ENCODE measurements around the gene TBCE.
"Not testable (repeated sequence)": the region's sequence is repeated elsewhere in the genome, so short reads cannot be mapped to it uniquely, and the experiment has no call there.

TBCE gene

DNA sequence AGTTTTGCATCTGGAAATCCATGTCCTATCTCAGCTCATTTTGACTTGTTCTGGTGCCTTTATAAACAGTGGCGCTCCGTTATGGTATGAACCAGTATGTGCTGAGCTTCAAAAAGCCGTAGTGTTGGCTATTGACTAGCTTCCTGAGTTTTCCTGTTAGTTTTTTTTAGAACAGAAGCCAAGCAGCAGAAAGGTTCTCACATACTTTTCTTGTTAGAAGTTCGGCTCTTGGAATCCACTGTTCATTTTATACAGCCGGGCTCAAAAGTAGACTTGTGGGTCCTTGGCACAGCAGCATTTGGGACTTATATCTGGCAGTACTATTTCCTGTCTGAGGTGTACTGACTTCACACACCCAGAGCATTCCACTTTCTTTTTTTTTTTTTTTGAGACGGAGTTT is 63.8 kb downstream of the TBCE start:
- Histone ChIP-seq H3K9ac (ENCODE audit: low read depth, low read length) (no peak overlapping the region), H3K4me2 (ENCODE audit: low read length) (no peak overlapping the region), H3K27me3 (ENCODE audit: control insufficient read depth, insufficient read depth, low read length) (no peaks in the 10 kb centered on the region), H3K4me1 (ENCODE audit: control insufficient read depth, insufficient read depth, low read length) (peaks cover 3% of the 10 kb centered on the region), H3K36me3 (ENCODE audit: insufficient read depth, low read length) (peaks cover 15% of the 10 kb centered on the region), H3K4me3 (ENCODE audit: low read length) (no peak overlapping the region), H3K9me3 (replicated peaks; ENCODE audit: low read length) (no peaks in the 10 kb centered on the region)

DNA sequence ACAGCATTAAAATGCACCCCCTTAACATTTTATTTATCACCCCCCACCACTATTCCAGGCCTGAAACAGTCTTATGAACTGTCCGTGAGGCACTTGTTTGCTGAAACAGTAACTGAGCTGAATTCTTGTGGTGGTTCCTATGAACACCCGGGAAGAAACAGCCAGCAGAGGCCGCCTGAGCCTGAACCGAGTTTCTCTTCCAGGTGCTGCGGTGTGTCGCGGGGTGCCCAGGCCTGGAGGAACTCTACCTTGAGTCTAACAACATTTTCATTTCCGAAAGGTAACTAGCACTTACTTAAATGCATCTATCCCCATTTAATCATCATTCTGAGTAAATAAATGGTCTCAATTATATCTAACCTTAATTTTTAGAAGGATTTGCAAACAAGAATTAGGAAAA is 66.8 kb downstream of the TBCE start:
- H3K4me3 ChIP-seq (ENCODE audit: low read length) = no peak overlapping the region
- peaks cover 3% of the 10 kb centered on the region for H3K4me1 ChIP-seq (ENCODE audit: control insufficient read depth, insufficient read depth, low read length)
- H3K27me3 ChIP-seq (ENCODE audit: control insufficient read depth, insufficient read depth, low read length) = no peaks in the 10 kb centered on the region
- peaks cover 29% of the 10 kb centered on the region for H3K36me3 ChIP-seq (ENCODE audit: insufficient read depth, low read length)
- H3K4me2 ChIP-seq (ENCODE audit: low read length) = no peak overlapping the region
- H3K9me3 ChIP-seq (replicated peaks; ENCODE audit: low read length) = no peaks in the 10 kb centered on the region
- H3K9ac ChIP-seq (ENCODE audit: low read depth, low read length) = no peak overlapping the region

DNA sequence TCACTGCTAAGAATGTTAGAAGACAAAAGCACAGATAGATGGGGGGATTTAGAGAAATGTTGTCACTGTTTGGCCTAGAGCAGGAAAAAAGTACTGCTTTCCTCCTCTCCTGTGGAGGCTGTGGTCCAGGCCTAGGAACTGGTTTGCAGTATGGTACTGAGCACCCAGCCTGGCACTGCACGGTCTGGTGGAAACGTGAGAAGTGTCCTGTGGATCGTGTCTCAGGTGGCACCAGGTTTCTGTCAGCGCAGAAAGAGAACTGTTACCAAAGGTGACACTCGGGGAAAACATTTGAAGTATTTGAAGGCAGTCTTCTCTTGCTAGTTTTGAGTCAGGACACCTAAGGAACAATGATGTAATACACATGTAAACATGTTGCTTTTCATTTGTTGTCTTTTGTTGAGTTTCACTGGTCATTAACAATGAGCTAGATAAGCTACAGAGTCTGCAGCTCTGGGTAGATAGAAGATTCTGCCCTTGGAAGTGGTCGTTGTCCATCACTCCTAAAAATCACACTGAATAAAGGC is 74.0 kb downstream of the TBCE start:
- peaks cover 57% of the 10 kb centered on the region for H3K36me3 ChIP-seq (ENCODE audit: insufficient read depth, low read length)

DNA sequence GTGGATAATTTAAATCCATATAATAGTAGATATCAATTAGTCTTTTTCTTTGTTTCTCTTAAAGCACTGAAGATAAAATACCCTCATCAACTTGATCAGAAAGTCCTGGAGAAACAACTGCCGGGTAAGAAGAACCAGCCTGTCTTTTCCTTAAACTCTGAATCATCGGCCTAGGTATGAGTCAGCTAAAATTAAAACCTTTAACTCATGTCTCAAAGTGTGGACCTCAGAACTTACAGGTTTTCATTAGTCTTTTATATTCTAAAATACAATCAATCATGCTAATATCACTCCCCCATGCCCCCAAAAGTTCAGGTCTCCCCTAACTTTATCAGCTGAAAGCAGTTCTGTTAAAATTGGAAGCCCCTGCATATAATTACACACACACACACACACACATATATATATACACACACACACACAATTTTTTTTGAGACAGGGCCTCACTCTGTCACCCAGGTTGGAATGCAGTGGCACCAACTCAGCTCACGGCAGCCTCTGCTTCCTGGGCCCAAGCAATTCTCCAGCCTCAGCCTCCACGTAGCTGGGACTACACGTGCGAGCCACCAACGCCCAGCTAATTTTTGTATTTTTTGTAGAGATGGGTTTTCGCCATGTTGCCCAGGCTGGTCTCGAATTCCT is 75.7 kb downstream of the TBCE start:
- peak overlapping the region; percentile 1 for H3K4me2 ChIP-seq (ENCODE audit: low read length)
- no peak overlapping the region for H3K4me3 ChIP-seq (ENCODE audit: low read length)
- no peaks in the 10 kb centered on the region for H3K9me3 ChIP-seq (replicated peaks; ENCODE audit: low read length)
- H3K9ac ChIP-seq (ENCODE audit: low read depth, low read length) = peak overlapping the region; percentile 9
- H3K4me1 ChIP-seq (ENCODE audit: control insufficient read depth, insufficient read depth, low read length) = peaks cover 12% of the 10 kb centered on the region
- peaks cover 62% of the 10 kb centered on the region for H3K36me3 ChIP-seq (ENCODE audit: insufficient read depth, low read length)
- H3K27me3 ChIP-seq (ENCODE audit: control insufficient read depth, insufficient read depth, low read length) = no peaks in the 10 kb centered on the region

More for the DNA sequence above, 74.0 kb downstream of the TBCE start:
- Histone ChIP-seq H3K9me3 (replicated peaks; ENCODE audit: low read length) (no peaks in the 10 kb centered on the region), H3K4me3 (ENCODE audit: low read length) (no peak overlapping the region), H3K27me3 (ENCODE audit: control insufficient read depth, insufficient read depth, low read length) (no peaks in the 10 kb centered on the region), H3K9ac (ENCODE audit: low read depth, low read length) (no peak overlapping the region), H3K4me1 (ENCODE audit: control insufficient read depth, insufficient read depth, low read length) (peaks cover 12% of the 10 kb centered on the region), H3K4me2 (ENCODE audit: low read length) (no peak overlapping the region)

DNA sequence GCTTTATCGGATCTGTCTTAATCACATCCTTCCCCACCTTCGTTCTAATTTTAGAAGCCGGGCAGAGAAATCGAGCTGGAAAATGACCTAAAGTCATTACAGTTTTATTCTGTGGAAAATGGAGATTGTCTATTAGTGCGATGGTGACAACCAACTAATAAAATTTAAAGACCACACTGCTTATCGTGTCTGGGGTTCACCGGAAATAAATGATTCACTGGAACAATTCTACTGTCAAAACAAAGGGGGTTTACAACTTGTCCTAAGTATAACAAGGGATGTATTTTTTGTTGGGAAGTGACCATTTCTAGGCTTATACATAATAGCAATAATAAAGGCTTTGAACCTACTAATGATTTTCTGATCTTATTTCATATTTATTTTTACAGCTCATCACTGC is 81.4 kb downstream of the TBCE start:
- Histone ChIP-seq H3K4me2 (ENCODE audit: low read length) (no peak overlapping the region), H3K9me3 (replicated peaks; ENCODE audit: low read length) (no peaks in the 10 kb centered on the region), H3K4me3 (ENCODE audit: low read length) (no peak overlapping the region), H3K4me1 (ENCODE audit: control insufficient read depth, insufficient read depth, low read length) (no peaks in the 10 kb centered on the region), H3K9ac (ENCODE audit: low read depth, low read length) (no peak overlapping the region), H3K27me3 (ENCODE audit: control insufficient read depth, insufficient read depth, low read length) (no peaks in the 10 kb centered on the region), H3K36me3 (ENCODE audit: insufficient read depth, low read length) (peaks cover 82% of the 10 kb centered on the region)

DNA sequence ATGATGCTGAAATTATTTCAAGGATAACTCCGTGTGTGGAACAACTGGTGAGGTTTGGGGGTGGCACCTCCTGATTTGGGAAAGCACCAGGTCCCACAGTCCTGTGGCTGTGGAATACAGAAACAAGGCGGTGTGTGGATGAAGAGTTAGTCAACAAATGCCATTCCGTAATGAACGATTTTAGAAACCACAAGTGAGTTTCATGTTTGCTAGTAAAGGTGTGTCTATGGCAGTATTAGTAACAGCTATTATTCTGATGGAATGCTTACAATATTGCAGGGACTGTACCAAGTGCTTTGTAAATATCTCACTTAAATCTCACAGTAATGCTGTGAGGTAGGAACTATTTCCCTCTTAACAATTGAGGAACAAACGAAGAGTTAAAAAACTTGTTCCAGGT is 83.2 kb downstream of the TBCE start:
- Histone ChIP-seq H3K4me2 (ENCODE audit: low read length) (no peak overlapping the region), H3K4me1 (ENCODE audit: control insufficient read depth, insufficient read depth, low read length) (no peaks in the 10 kb centered on the region), H3K36me3 (ENCODE audit: insufficient read depth, low read length) (peaks cover 71% of the 10 kb centered on the region), H3K9me3 (replicated peaks; ENCODE audit: low read length) (no peaks in the 10 kb centered on the region), H3K4me3 (ENCODE audit: low read length) (no peak overlapping the region), H3K9ac (ENCODE audit: low read depth, low read length) (no peak overlapping the region), H3K27me3 (ENCODE audit: control insufficient read depth, insufficient read depth, low read length) (no peaks in the 10 kb centered on the region)

DNA sequence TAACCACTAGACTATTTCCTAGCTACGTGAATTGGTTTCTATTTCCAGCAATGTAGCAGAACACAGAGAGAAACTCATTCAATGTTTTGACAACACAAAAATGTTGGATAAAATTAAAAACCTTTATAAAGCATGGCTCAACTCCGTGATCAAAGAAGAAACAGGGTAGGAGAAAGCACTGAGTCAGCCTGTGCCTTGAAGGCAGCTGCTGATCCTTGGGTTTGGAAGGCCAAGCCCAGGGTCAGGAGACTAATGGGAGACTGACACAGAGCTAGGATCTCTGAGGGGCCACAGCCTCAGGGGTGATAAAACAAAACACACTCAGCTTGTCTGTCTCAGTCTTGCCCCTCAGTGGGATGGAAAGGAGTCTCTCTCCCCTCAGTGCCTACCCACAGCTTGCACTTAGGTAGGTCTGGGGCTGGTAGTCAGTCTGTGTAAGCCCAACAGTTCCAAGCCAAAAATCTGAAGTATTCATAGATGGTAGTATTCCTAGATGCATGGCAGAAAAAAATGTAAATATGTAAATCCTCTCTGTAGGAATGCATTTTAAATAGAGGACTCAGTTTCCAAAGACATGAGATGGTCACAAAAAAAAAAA is 83.8 kb downstream of the TBCE start:
- no peak overlapping the region for H3K9ac ChIP-seq (ENCODE audit: low read depth, low read length)
- no peak overlapping the region for H3K4me2 ChIP-seq (ENCODE audit: low read length)
- H3K9me3 ChIP-seq (replicated peaks; ENCODE audit: low read length) = no peaks in the 10 kb centered on the region
- no peaks in the 10 kb centered on the region for H3K27me3 ChIP-seq (ENCODE audit: control insufficient read depth, insufficient read depth, low read length)
- H3K36me3 ChIP-seq (ENCODE audit: insufficient read depth, low read length) = peaks cover 68% of the 10 kb centered on the region
- H3K4me1 ChIP-seq (ENCODE audit: control insufficient read depth, insufficient read depth, low read length) = no peaks in the 10 kb centered on the region
- H3K4me3 ChIP-seq (ENCODE audit: low read length) = no peak overlapping the region

DNA sequence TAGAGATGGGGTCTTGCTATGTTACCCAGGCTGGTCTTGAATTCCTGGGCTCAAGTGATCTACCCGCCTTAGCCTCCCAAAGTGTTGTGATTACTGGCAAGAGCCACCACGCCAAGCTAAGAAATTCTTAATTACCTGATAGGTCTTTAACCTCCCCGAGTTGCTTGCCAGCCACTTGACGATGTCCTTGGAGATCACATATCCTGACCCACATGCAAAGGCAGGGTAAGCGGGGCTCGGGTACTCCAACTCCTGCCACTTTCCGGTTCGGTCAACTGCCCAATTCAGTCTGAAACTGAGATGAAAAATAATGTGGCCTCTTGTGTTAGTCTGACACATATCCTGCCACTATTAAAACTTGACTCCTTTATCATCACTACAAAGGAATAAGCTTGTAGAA is 86.8 kb downstream of the TBCE start:
- Histone ChIP-seq H3K36me3 (ENCODE audit: insufficient read depth, low read length) (peaks cover 44% of the 10 kb centered on the region), H3K27me3 (ENCODE audit: control insufficient read depth, insufficient read depth, low read length) (no peaks in the 10 kb centered on the region), H3K4me3 (ENCODE audit: low read length) (no peak overlapping the region)

DNA sequence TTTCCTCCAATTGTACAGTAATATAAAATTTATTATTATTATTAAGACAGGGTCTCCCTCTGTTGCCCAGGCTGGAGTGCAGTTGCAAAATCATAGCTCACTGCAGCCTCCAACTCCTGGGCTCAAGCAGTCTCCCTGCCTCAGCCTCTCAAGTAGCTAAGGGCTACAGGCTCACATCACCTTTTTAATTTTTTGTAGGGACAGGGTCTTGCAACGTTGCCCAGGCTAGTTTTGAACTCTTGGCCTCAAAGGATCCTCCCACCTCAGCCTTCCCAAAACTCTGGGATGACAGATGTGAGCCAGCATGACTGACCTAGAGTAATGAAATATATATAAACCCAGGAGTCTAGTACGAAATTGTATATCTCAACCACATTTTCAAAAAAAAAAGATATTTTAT is 87.9 kb downstream of the TBCE start:
- no peak overlapping the region for H3K4me2 ChIP-seq (ENCODE audit: low read length)
- H3K9me3 ChIP-seq (replicated peaks; ENCODE audit: low read length) = no peaks in the 10 kb centered on the region
- no peaks in the 10 kb centered on the region for H3K27me3 ChIP-seq (ENCODE audit: control insufficient read depth, insufficient read depth, low read length)
- H3K4me3 ChIP-seq (ENCODE audit: low read length) = no peak overlapping the region
- peaks cover 34% of the 10 kb centered on the region for H3K36me3 ChIP-seq (ENCODE audit: insufficient read depth, low read length)
- no peaks in the 10 kb centered on the region for H3K4me1 ChIP-seq (ENCODE audit: control insufficient read depth, insufficient read depth, low read length)
- H3K9ac ChIP-seq (ENCODE audit: low read depth, low read length) = no peak overlapping the region

More for the DNA sequence above, 86.8 kb downstream of the TBCE start:
- Histone ChIP-seq H3K9me3 (replicated peaks; ENCODE audit: low read length) (no peaks in the 10 kb centered on the region), H3K9ac (ENCODE audit: low read depth, low read length) (no peak overlapping the region), H3K4me1 (ENCODE audit: control insufficient read depth, insufficient read depth, low read length) (no peaks in the 10 kb centered on the region), H3K4me2 (ENCODE audit: low read length) (no peak overlapping the region)

DNA sequence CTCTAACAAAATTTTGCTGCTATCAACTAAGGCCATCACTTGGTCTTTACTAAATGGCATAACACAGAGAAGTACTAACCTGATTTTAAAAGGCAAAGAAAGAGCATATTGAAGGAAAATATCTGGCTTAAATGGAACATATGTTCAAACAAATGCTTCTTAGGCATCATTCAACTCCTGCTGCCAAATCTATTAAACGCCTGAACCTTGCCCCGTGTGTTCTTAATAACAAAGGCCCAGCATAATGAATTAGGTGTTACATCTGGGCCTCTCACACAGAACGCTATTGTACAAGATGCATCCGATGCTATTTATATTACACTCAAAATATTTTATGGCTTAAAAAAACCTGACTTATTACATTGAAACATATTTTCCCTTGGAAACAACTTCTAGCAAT is 88.6 kb downstream of the TBCE start:
- Histone ChIP-seq H3K36me3 (ENCODE audit: insufficient read depth, low read length) (peaks cover 26% of the 10 kb centered on the region), H3K4me1 (ENCODE audit: control insufficient read depth, insufficient read depth, low read length) (no peaks in the 10 kb centered on the region), H3K27me3 (ENCODE audit: control insufficient read depth, insufficient read depth, low read length) (no peaks in the 10 kb centered on the region), H3K9me3 (replicated peaks; ENCODE audit: low read length) (no peaks in the 10 kb centered on the region), H3K4me3 (ENCODE audit: low read length) (no peak overlapping the region), H3K4me2 (ENCODE audit: low read length) (no peak overlapping the region), H3K9ac (ENCODE audit: low read depth, low read length) (no peak overlapping the region)

DNA sequence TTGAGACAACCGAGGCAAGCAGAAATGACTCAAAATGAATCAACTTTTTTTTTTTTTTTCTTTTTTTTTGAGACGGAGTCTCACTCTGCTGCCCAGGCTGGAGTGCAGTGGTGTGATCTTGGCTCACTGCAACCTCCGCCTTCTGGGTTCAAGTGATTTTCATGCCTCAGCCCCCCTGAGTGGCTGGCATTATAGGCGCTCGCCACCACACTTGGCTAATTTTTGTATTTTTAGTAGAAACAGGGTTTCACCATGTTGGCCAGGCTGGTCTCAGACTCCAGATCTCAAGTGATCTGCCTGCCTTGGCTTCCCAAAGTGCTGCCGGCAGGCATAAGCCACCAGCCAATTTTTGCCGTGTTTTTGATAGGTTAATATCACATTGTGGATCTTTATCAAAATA is 90.6 kb downstream of the TBCE start:
- not testable (repeated sequence) for H3K4me2 ChIP-seq (ENCODE audit: low read length); H3K4me1 ChIP-seq (ENCODE audit: control insufficient read depth, insufficient read depth, low read length); H3K9ac ChIP-seq (ENCODE audit: low read depth, low read length); H3K9me3 ChIP-seq (replicated peaks; ENCODE audit: low read length); H3K27me3 ChIP-seq (ENCODE audit: control insufficient read depth, insufficient read depth, low read length); H3K4me3 ChIP-seq (ENCODE audit: low read length)
- peaks cover 13% of the 10 kb centered on the region for H3K36me3 ChIP-seq (ENCODE audit: insufficient read depth, low read length)

DNA sequence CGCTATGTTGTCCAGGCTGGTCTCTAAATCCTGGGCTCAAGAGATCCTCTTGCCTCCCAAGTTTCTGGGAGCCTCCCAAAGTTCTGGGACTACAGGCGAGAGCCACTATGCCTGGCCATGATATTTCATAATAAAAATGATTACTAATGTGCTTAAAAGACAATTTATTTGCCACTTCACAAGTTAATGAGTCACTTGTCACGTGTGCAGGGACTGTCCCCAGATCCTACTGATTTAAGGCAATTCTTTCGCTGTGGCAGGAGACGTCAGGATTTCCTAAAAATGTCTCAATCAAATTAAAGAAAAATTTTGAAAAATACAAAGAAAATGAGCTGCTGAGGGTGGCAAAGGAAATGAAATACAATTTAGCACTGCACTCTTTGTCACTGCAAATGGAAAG is 93.5 kb downstream of the TBCE start:
- no peaks in the 10 kb centered on the region for H3K4me1 ChIP-seq (ENCODE audit: control insufficient read depth, insufficient read depth, low read length)
- no peak overlapping the region for H3K4me2 ChIP-seq (ENCODE audit: low read length)
- H3K4me3 ChIP-seq (ENCODE audit: low read length) = no peak overlapping the region
- no peak overlapping the region for H3K9ac ChIP-seq (ENCODE audit: low read depth, low read length)
- peaks cover 8% of the 10 kb centered on the region for H3K36me3 ChIP-seq (ENCODE audit: insufficient read depth, low read length)
- H3K27me3 ChIP-seq (ENCODE audit: control insufficient read depth, insufficient read depth, low read length) = no peaks in the 10 kb centered on the region
- no peaks in the 10 kb centered on the region for H3K9me3 ChIP-seq (replicated peaks; ENCODE audit: low read length)

Measured in skeletal muscle satellite cell (primary cell).